Stimulated activated CD4-positive, alpha-beta T cell treated with anti-CD3 and anti-CD28 coated beads, Interleukin-15, amount 100 ng/mL, for 24 hours (primary cell): ENCODE results near the gene UNKL.

Experiments used
- DNase-seq: peaks from one replicate; pipeline ENCODE4 v3.0.0-alpha.2; 2020

The UNKL gene

DNA sequence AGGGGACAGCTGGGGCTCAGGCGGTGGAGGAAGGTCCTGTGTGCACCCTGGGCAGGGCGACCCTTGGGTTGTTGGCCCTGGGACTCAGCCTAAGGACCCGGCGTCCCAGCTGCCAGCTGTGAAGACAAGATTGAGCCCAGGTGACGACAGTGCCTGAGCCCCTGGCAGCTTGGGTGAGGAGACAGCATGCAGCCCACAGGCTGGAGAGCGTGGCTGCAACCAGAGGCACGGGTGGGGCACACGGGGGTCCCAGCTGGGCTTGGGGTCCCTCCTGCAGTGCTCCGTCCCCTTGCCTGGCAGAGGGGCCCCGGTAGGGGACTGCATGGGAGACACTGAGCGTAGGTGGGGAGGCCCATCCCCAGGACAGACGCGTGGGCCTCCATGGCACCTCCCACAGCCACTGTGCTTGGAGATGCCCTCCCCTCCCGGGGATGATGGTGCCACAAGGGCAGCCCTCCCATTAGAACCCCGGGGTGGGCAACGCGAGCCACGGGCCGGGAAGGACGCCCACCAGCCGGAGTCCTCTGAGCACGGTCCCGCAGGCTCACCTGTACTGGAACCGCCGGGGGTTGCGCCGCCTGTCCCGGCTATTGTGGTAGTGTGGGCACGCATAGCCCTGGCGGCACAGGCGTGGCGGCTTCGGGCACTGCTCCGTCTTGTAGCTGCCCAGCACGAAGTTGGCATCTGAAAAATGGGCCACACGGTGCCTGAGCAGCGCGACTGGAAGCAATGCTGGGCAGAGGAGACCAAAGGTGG lies 15.5 kb downstream of the UNKL start:
- no peak for DNase-seq

DNA sequence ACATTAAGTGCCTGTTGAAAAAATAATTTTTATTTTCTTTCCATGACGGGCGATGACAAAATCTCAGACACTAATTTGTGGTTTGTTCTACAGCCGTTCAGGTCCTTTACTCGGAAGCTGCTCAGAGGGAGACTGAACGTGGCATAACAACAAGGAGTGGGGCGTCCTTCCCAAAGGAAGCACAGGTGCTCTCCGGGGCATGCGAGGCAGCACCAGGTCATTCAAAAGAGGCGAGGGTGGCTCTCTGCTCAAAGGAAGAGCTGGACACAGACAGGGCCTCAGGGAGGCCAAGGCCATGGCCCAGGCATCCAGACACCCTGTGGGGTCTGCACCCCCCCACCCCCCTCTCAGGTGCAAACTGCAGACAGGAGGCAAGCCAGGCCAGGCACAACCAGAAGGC lies 16.2 kb downstream of the UNKL start:
- DNase-seq, result no peak

DNA sequence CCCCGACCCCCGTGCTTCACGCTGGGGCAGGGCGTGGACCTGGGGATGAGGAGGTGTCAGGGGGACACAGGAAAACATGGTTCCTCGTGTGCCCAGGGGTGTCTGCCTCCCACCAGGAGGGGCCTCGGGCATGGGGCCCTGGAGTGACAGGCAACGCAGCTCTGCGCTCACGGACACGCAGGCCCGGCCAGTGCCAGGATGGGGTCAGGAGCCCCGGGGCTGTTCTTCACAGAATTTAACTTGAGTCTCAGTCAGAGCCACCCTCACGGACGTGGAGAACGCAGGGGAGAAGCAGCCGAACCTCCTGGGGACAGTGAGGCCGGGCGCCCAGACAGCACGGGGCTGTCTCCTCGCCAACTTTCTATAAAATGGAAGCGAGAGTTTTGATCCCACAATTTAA lies 16.7 kb downstream of the UNKL start:
- no peak for DNase-seq

DNA sequence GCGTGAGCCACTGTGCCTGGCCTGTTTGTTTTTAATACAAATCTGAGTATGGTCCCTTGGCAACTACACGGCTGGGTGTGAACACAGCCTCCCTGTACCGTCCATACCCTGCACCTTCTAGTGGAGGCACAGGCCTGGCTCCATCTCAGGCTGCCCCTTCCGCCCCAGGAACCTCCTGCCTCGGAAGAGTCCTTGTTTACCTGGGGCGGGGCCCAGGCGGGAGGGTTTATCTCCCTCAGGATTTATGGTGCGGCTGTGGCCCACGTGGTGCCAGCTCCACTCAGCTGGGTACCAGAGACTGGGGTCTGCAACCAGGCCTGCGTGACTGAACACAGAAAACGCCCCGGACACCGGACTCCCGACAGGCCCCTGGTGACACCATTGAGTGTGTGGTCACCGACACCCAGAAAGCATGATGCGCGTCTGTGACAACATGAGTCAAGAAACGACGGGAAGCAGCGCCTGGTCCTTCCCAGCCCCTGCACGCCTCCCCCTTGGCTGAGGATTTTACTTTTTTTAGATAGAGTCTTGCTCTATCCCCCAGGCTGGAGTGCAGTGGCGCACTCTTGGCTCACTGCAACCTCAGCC lies 19.0 kb downstream of the UNKL start:
- DNase-seq, result no peak

DNA sequence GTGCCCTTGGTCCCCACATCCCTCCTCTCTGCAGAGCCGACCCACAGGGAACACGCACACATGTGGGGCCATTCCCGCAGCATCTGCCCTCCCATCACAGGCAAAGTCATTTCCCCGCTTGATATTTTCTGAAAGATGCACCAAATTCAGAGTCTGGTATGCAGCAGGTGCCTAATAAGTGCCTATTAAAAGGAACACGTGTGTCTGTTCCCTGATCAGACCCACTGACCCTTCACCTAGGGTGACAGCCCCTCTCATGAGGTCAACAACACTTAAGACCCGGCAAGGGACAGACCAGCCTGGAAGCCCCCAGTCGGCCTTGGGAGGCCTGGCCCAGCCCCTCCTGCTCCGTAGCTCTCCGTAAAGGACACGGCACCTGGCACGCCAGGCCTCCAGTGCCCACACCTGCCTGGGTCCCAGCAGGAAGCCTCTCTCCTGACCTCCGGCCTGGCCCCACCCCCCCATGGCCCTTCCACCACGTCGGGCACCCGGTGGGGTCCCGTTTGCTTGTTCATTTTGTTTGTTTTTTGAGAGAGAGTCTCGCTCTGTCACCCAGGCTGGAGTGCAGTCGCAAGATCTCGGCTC lies 20.0 kb downstream of the UNKL start:
- no peak for DNase-seq

DNA sequence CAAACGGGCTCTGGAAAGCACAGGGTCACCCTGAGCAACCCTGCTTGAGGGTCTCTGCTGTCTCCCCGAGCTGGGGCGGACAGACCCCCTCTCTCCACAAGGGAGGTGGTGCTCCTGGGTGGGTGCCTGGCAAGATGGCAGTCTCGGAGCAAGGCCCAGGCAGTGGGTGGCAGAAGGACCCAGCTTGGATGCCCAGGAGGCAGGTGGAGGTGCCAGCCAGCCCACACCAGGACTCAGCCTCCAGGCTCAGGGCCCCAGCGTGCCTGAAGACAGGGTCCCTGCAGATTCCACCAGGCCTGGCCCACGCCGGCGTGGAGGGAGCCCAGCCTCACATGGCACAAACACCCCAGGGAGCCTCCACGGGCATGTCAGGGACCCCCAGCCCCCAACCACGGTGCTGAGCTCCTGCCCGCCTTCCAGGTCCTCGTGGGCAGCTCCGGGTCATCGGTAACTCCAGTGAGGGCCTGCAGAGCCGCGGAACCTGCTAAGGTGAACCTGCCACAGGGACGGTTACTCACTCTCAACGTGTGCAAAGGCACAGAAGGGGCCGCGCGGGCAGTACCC lies 20.8 kb downstream of the UNKL start:
- no peak for DNase-seq

DNA sequence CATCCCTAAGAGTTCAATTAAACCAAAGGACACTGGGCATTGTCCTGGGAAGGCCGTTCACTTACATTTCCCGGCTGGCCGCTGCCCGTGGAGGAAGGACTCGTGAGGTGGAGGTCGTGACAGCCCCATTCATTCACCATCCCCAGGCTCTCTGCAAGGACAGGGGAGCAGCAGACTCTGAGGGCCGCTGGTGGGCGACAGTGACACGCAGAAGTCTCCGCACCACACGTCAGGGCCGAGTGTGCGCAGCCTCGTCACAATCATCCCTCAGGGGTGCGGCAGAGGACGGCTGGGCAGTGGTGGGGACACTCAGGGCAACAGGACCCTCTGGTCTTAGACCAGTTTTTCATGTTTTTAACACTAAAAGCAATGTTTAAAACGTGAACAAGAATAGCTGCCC lies 21.7 kb downstream of the UNKL start:
- no peak for DNase-seq

DNA sequence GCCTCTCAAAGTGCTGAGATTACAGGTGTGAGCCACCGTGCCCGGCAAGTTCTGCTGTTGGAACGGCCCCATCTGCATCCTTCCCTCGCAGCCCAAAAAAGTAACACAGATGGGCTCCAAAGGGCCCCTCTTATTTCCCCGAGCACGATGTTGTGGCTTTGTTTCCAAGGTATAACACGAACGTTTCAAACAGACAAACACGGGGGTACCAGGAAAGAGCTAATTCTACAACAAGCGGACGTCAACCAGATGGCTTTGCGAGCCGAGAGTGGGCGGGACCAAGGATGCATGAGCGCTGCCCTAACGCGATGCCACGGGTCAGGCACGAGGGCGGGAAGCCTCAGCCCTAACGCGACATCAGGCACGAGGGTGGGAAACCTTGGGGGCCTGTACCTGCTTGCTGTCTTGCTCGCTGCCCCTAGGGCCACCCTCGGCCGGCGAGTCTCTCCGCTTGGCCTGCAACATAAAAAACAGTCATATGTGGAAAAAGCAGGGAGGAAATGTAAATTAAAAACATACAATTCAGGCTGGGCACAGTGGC lies 24.2 kb downstream of the UNKL start:
- no peak for DNase-seq

DNA sequence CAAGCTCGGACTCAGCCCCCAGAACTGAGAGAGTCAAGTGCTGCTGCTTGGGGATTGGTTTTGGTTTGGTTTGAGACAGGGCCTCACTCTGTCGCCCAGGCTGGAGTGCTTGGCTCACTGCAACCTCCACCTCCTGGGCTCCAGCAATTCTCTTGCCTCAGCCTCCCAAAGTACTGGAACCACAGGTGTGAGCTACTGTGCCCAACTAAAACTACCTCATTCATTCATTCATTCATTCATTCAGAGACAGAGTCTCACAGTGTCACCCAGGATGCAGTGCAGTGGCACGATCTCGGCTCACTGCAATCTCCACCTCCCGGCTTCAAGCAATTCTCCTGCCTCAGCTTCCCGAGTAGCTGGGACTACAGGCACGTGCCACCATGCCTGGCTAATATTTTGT lies 24.7 kb downstream of the UNKL start:
- no peak for DNase-seq

DNA sequence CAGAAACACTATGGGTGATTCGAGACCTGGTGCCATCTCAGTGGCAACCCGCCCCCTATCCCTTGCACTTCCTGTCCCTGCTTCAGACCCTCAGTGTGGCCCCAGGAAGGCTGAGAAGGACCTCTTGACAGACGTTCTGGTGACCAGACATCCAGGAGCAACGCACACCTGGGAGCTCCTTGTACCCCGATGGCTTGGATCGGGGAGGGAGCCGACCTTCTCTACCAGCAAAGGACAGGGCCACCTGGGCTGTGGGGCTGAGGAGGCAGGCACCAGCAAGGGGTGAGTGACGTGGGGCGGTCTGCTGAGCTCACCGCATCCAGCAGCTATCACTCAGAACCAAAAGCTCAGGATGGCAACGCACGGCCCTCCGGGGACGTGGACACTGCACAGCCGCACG lies 27.2 kb downstream of the UNKL start:
- no peak for DNase-seq

DNA sequence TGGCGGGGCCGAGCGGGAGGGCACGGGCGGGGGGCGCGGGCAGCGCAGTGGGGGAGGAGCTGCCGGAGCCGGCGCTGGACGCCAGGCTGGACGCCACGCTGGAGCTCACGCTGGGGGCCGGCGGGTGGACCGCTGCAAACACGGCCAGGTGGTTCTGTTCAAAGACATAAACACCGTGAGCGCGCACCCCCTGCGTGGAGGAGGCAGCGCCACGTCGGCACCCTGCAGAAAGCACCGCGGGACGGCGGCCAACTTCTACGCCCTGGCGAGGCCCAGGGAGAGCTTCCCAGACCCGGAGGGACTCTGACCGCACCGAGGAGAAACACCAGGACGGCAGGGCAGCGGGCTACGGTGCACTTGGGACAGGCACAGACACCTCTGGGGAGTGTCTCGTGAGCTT lies 29.3 kb downstream of the UNKL start:
- DNase-seq, result no peak

DNA sequence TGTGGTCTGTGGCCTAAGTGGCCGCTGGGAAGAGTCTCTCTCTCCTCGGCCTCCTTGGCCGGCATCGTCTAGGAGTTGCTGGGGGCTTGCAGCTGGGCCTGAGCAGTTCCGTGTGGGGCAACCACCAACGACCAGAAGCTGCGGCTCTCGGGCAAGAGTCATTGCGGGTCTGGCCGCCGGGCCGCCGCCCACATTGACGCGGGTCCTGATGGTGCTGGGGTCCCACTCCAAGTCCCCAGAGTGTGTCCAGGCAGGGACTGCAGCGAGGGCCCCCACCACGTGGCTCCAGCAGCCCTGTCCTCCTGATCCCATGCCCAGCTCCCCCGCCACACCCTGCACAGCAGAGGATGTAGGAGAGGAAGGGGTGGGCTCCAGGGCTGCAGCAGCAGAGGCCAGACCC lies 30.9 kb downstream of the UNKL start:
- no peak for DNase-seq

DNA sequence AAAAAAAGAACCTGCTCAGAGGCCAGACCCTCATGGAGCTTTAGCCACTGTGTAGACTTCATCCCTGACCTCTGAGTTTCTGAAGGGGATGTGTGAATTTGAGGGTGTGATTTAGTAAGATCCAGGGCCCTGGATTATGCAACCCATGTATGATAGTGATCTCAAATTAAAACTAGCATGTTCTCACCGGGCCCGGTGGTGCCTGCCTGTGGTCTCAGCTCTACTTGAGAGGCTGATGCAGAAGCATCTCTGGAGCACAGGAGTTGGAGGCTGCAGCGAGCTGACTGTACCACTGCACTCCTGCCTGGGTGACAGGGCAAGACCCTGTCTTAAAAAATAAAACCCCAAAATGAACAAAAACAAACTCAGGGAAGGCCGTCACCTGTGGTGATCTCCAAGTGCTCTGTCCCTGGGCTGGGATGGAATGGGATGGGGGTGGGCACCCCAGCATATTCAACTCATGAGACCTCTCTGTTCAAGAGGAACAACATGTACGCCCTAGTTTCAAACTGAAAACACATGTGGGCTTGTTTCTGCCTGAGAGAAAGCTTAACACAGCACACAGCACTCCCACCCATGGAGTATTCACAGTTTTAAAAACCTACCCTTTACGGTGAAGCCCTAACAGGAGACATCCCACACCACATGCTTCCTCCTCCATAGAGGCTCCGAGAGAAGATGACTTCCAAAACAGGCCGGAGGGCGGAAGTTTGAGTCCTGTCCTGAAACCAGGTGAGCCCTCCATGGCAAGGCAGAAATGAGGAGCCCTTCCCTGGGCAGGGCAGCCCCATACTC lies 32.7 kb downstream of the UNKL start:
- DNase-seq, result no peak

DNA sequence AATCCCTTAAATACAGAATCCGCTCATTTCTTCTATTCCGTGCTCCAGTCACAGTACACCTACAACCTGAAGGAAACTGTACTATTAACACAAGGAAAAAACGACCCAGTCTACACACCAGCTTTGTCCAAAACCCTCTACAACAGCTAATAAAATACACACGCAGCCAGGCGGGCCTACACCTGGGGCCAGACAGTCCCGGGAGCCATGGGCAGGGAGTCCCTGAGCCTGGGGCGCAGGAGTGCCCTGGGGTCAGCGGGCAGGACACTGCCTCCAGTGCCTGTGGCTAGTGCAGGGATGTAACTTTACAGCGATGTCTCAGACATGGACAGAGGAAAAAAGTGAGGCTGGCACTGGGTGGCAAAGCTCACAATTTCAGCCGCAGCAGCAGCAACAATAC lies 34.3 kb downstream of the UNKL start:
- no peak for DNase-seq

DNA sequence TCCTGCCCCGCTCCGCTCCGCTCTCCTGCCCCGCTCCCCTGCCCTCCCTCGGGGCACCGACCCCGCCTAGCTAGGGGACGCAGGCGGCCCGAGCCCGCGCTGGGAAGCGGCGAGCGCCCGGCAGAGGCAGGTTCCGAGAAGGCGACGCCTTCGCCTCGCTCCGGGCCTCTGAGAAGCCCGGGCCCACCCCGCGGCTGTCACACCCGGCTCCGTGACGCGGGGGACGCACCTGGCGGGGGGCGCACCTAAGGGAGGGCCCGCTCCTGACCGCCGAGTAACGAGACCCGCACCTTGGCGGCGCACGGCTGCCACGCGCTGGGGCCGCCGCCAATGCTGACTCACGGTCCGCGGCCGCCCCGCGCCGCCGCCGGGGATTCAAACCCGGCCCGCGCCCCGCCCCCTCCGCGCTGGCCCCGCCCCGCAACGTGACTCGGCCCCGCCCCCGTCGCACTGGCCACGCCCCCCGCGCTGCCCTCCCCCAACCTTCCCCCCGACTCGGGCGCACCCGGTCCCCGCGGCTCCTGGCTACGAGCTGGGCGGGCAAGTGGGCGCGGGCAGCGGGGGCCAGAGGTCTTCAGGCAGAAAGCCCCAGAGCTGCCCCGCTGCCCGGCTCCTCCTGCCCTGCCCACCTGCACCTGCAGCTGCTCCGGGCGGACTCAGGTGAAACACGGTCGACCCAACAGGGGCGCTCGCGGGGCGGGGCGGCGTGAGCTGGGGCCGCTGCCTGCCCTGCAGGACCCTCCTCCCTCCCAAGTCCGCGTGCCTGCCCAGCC lies 35.0 kb downstream of the UNKL start:
- peak; percentile 81 for DNase-seq

DNA sequence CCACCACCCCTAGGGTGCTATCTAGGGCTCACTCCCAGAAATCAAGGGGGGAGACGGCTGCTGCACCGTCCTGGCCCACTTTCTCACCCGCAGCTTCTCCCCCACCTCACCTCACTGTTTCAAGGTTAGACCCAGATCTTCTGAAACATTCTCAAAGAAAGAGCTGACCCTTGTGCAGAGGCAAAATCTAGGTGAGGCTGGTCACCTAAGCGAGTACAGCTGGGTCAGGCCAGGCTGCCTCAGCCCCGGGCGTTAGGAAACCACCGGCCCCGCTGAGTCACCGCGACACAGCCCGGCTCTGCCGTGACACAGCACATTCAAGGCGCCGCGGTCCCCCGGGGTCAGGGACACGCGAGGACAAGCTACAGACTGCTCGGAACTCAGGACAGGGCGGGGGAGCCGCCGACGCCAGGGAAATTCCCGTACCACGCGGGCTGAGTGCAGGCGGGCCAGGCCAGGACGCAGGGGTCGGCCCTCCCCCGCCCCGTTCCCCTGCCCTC lies 35.6 kb downstream of the UNKL start:
- DNase-seq, result peak; percentile 84

DNA sequence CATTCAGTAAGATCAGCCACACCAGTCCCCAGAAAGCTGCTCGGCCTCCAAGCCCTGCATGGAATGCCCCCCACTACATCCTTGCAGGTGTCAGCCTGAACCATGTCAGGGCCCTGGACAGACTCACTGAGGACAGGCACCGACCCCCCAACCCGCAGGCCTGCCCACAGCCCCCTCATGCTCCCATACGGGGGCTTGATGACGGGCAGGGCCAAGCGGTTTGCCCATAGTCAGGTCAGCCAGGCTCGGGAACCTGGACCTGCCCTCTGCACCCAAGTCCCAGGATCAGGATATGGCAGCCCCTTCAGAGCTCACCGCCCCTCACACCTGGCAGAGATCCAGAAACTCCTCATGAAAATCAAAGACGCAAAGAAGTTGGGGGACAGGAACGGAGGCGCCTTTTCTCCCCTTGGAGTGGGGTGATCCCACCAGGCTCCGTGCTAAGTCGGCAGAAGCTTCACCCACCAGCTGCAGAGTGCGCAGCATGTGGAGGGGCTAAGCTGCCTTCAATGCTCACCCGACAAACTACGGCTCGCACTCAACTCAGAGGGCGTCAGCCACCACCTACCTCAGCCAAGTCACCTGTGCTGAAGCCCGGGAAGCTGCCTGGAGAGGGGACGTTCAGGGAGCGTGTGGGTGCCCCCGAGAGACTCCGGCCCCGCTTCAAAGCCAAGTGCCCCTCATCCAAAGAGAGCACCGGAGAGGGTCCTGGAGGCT lies 36.3 kb downstream of the UNKL start:
- DNase-seq, result no peak

DNA sequence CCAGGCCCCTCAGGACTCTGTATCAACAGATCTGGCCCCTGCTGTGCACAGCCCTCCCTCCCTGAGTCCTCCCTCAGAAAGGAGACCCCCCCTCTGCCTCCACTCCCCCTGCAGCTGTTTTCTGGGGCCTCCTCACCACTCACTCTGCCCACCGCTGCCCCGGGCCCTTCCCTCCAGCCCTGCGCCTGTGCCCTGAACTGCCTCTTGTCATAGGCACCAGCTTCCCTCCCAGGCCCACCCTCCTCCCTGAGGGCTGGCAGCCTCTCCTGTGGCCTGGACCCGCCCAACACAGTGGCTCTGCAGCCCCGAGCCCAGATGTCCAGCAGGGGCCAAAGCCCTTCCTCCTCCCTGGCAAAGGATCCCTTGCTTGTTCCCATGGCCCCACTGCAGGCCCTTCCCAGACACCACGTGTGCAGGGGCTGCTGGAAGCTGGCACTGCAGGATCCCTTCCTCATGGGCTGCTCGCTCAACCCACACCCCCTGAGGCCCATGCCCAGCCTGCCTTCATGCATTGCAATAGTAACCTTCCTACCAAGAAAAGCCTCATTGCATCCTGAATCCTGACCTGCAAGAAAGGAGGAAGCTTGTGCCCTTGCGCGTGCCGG lies 37.0 kb downstream of the UNKL start:
- no peak for DNase-seq

DNA sequence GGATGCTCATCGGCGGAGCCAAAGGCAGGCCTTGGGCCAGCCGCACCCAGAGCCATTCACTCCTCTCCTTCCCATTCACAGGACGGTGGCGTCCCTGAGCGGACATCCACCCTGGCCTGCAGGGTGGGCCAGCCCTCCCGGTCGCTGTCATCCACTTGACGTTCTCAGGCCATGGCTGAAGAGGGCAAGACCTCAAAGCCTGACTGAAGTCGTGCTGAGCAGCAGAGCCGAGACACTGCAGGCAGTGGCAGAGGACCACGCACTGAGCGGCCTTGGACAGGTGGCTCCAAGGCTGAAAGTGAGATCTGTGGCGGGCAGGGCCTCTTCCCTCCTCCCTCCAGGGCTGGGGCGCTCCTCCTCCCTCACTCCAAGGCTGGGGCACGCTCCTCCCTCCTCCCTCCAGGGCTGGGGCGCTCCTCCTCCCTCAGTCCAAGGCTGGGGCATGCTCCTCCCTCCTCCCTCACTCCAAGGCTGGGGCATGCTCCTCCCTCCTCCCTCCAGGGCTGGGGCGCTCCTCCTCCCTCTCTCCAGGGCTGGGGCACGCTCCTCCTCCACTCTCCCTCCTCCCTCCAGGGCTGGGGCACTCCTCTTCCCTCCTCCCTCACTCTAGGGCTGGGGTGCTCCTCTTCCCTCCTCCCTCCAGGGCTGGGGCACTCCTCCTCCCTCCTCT lies 38.6 kb downstream of the UNKL start:
- DNase-seq, result no peak

DNA sequence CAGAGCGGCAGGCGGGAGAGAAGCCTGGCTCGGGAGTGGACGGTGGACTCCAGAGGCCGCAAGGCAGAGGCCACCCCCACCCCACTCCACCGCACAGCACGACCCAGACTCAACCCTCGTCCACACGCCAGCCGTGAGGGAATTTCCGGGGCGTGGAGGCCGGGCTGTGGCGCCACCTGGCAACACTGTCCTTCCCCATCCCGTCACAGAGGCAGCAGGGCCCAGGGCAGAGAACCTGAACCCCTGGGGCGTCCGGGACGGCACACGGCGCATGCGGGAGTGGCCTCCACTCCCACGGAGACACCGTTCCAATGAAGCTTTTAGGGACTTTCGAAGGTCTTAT lies 39.2 kb downstream of the UNKL start:
- DNase-seq, result no peak
